KOPT-K1 (cell line): Measurements from ENCODE around the gene GID8.

ENCODE experiments used
- H3K27ac ChIP-seq: fragments of 200-600 bp; sonication (generic); 2 replicates; pipeline ENCODE4 v1.5.1; 2016; ENCODE audit warnings: antibody characterized with exemption, mild to moderate bottlenecking, low read depth, low read length; ENCODE audit not compliant: poor library complexity, severe bottlenecking
- H3K36me3 ChIP-seq: fragments of 200-600 bp; sonication (generic); 2 replicates; pipeline ENCODE4 v1.5.1; 2017; ENCODE audit warnings: antibody characterized with exemption, mild to moderate bottlenecking, low read length, moderate library complexity; ENCODE audit not compliant: insufficient read depth
- H3K9me3 ChIP-seq: fragments of 200-600 bp; sonication (generic); 2 replicates; pipeline ENCODE4 v1.5.1; 2017; ENCODE audit warnings: antibody characterized with exemption, low read length, mild to moderate bottlenecking; ENCODE audit not compliant: insufficient read depth, poor library complexity, severe bottlenecking

GID8 gene

DNA sequence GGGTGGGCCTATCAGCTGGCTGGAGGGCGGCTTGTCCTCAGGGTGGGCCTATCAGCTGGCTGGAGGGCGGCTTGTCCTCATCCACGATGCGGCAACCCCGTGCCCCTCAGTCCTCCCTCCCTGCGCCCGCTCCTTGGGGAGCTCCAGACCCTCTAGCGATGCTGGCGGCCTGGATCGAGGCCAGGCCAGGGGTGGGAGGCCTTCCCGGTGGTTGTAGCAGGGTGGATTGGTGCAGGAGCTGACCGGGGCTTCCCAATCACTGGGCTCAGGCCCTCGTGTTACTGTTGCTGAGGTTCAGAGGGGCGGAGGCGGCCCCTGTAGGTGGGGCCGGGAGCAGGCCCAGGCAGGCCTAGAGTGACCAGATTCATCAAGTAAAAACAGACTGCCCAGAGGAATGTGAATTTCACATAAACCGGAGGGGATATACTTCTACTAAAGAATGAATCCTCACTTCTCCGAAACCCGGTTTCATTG lies 23.4 kb downstream of the GID8 start:
- H3K36me3 ChIP-seq: no peaks in the 10 kb centered on the region
- no peaks in the 10 kb centered on the region for H3K9me3 ChIP-seq
- no peak overlapping the region for H3K27ac ChIP-seq

GRCh38 chr20:62961799-62962198 lies 23.9 kb downstream of the GID8 start:
- Histone ChIP-seq H3K36me3 (no peaks in the 10 kb centered on the region), H3K27ac (no peak overlapping the region)

DNA sequence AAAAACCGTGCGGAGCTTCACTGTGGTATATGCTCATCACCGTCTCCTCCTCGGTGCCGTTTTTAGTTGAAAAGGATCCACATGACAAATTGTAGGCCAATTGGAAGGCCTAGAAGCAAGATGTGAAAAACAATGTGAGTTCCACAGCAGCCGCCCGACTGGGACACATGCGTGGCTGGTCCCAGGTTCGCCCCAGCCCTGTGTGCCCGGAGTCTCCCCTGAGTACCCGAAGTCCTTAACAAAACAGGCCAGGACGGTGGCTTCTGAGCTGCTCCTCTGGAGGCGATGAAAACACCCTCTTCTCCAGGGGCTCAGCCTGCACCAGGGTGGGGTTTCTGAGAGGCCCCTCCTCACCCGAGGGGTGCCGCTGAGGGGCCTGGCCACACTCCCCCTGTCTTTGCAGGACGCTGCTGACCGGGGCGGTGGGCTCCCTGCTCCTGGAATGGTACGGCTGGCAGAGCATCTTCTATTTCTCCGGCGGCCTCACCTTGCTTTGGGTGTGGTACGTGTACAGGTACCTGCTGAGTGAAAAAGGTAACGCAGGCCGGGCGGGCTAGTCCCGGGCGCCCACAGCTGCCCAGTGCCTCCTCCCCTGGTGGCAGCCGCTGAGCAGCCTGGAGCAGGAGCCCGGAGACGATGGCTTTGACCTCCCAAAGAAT lies 24.4 kb downstream of the GID8 start:
- H3K27ac ChIP-seq: no peak overlapping the region
- H3K9me3 ChIP-seq: no peaks in the 10 kb centered on the region
- H3K36me3 ChIP-seq: no peaks in the 10 kb centered on the region

More at GRCh38 chr20:62961799-62962198, 23.9 kb downstream of the GID8 start:
- H3K9me3 ChIP-seq: no peaks in the 10 kb centered on the region

GRCh38 chr20:62962891-62963613 lies 25.1 kb downstream of the GID8 start:
- no peaks in the 10 kb centered on the region for H3K36me3 ChIP-seq
- H3K9me3 ChIP-seq: no peaks in the 10 kb centered on the region
- no peak overlapping the region for H3K27ac ChIP-seq

DNA sequence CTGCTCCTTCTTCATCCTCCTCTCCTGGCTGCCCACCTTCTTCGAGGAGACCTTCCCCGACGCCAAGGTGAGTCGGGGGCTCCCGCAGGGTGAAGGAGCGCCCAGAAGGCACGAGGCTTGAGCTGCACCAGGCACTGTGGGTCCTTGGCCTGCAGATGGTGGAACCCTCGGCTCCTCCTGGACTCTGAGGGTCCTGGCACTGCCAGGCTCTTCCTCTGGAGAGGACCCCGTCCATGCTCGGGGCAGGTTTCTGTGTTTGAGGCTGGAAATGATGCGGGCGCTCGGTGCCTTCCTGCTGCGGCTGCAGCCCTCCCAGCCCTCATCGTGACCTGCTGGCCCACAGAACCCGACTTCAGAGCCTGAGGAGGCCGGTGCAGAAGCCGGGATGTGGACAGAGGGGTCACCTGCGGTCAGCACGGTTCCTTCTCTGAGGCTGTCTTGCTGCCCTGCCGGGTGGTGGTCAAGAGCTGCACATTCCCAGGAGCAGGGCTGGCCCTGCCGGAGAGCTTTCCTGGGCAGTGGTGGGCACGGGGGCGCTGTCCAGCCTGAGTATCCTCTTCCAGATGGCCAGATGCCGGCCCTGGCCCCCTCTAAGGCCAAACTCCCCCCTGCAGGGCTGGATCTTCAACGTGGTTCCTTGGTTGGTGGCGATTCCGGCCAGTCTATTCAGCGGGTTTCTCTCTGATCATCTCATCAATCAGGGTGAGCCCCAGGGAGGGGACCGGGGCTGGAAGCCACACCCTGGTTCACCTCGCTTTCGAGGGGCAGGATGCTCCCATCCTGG lies 25.9 kb downstream of the GID8 start:
- H3K9me3 ChIP-seq: no peaks in the 10 kb centered on the region
- H3K36me3 ChIP-seq: no peaks in the 10 kb centered on the region
- no peak overlapping the region for H3K27ac ChIP-seq

DNA sequence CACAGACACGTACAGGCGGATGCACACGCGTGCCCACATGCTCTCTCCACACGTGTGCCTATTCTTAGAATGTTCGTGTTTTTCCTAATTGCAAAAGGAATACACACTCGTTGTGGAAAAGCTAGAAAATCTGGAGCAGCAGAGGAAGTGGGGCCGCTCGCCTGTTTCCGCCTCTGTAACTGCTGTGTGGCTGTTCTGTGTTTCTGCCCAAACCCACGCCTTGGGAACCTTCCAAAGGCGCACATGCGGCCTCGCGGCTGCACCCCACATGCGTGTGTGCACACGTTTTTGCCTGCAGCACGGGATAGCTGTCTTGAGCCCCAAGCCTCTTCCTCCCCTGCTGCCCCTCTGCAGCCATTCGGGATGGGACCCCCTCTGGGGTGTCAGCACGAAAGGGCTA lies 26.8 kb downstream of the GID8 start:
- Histone ChIP-seq H3K36me3 (no peaks in the 10 kb centered on the region), H3K9me3 (no peaks in the 10 kb centered on the region), H3K27ac (no peak overlapping the region)

- Histone ChIP-seq H3K36me3 (no peaks in the 10 kb centered on the region), H3K27ac (no peak overlapping the region), H3K9me3 (no peaks in the 10 kb centered on the region)
These were observed 27.4 kb downstream of the GID8 start for GRCh38 chr20:62965363-62965771.

DNA sequence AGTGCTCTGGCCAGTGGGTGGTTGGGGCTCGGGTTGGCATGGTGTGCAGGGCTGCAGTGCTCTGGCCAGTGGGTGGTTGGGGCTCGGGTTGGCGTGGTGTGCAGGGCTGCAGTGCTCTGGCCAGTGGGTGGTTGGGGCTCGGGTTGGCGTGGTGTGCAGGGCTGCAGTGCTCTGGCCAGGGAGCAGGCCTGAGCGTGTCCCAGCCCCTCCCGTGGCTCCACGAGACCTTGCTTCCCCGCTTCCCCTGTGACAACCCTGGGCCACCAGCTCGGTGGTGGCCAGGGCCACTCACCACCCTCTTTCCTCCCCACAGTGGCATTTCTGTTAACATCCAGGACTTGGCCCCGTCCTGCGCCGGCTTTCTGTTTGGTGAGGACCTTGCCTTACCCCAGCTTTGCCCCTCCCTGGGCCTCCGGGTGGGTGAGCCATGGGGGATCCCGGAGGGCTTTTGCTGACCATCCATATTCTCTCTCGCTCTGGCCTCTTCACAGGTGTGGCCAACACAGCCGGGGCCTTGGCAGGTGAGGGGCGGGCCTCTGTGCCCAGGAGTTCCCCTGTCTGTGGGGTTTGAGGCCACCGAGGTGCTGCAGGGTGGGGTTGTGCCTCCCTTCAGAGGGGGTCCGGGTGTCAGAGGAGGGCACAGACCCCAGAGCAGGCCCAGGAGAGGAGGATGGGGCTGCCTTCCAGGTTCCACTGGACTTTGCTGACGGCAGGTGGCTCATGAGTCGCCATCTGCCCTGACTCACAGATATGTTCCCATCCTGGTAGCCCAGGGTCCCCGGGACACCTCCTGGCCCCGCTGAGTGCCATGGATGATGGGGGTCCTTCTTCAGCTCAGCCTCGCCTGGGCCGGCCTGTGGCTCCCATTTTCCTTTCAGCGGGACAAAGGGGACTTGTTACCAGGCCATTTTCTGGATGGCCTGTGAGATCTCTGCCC lies 28.5 kb downstream of the GID8 start:
- H3K27ac ChIP-seq: no peak overlapping the region
- no peaks in the 10 kb centered on the region for H3K9me3 ChIP-seq
- H3K36me3 ChIP-seq: no peaks in the 10 kb centered on the region

DNA sequence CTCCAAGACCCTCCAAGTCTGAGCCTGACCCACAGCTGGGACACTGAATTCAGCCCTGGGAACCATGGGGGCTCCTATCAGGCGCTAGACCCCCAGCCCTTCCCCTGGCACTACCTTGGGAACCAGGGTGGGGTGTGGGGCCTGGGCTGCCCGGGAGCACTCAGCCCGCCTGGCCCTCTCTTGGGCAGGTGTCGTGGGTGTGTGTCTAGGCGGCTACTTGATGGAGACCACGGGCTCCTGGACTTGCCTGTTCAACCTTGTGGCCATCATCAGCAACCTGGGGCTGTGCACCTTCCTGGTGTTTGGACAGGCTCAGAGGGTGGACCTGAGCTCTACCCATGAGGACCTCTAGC lies 29.2 kb downstream of the GID8 start:
- Histone ChIP-seq H3K9me3 (no peaks in the 10 kb centered on the region), H3K36me3 (no peaks in the 10 kb centered on the region), H3K27ac (no peak overlapping the region)

GRCh38 chr20:62967628-62968351 lies 29.8 kb downstream of the GID8 start:
- H3K36me3 ChIP-seq: no peaks in the 10 kb centered on the region
- H3K9me3 ChIP-seq: no peaks in the 10 kb centered on the region
- H3K27ac ChIP-seq: no peak overlapping the region

GRCh38 chr20:62968378-62969178 lies 30.6 kb downstream of the GID8 start:
- H3K36me3 ChIP-seq: no peaks in the 10 kb centered on the region
- no peak overlapping the region for H3K27ac ChIP-seq
- H3K9me3 ChIP-seq: no peaks in the 10 kb centered on the region

DNA sequence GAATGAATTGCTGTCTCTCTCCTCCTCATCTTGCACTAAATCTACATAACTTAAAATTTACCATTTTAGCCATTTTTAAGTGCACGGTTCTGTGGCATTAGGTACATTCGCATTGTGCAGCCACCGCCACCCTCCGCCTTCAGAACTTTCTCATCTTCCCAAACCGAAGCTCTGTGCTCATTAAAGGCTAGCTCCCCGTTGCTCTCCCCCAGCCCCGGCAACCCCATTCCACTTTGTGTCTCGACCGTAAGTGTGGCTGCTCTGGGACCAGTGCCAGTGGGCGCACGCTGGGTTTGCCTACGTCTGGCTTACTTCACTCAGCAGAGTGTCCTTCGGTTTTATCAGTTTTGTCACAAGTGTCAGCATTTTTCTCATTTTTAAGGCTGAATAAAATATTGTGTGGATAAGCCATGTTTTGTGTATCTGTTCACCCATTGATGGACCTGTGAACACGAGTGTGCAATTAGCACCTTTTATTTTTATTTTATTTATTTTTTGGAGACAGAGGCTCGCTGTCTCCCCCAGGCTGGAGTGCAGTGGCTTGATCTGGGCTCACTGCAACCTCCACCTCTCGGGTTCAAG lies 31.3 kb downstream of the GID8 start:
- H3K36me3 ChIP-seq: no peaks in the 10 kb centered on the region
- H3K27ac ChIP-seq: no peak overlapping the region
- H3K9me3 ChIP-seq: no peaks in the 10 kb centered on the region

DNA sequence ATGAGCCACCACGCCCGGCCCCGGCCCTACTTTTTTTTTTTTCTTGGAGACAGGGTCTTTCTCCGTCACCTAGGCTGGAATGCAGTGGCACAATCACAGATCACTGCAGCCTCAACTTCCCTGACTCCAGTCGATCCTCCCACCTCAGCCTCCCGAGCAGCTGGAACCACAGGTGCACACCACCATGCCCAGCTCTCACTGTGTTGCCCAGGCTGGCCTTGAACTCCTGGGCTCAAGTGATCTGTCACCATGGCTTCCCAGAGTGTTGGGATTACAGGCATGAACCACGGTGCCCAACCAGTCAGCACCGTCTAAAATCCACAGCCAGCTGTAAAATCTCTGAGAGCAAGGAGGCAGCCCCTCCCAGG lies 32.0 kb downstream of the GID8 start:
- no peaks in the 10 kb centered on the region for H3K36me3 ChIP-seq
- no peak overlapping the region for H3K27ac ChIP-seq
- no peaks in the 10 kb centered on the region for H3K9me3 ChIP-seq
